GM18873 (cell line): ENCODE data around the gene KATNA1.
"Not testable (repeated sequence)": the region's sequence is repeated elsewhere in the genome, so short reads cannot be mapped to it uniquely, and the experiment has no call there.

Experiments used
- ATAC-seq: cut with Tn5 transposase; IDR thresholded peaks from one replicate; pipeline ENCODE4 v1.9.1; 2021; ENCODE audit warnings: mild to moderate bottlenecking, moderate library complexity, moderate number of reproducible peaks; ENCODE audit not compliant: unreplicated experiment, low FRiP score

Gene KATNA1

GRCh38 chr6:149648148-149649145 lies at the start of gene KATNA1:
KATNA1 (minus strand) TSS chr6:149648714; CDS start chr6:149638547, 10,167 bp downstream.
- ATAC-seq, result peak; percentile 85

DNA sequence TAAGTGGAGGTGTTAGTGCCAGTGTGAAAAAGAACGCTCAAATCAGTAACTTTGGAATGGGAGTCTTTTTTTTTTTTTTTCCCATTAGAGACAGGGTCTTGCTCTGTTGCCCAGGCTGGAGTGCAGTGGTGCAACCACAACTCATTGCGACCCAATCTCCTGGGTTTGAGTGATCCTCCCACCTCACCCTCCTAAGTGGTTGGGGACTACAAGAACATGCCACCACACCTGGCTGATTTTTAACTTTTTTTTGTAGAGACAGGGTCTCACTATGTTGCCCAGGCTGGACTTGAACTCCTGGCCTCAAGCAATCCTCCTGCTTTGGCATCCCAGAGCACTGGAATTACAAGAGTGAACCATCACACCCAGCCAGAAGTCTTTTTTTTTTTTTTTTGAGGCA lies 49.7 kb upstream of the KATNA1 start:
- ATAC-seq, result no peak

GRCh38 chr6:149696901-149697300 lies 48.4 kb upstream of the KATNA1 start:
- ATAC-seq, result no peak

- no peak for ATAC-seq
Observed at GRCh38 chr6:149694921-149695320, 46.4 kb upstream of the KATNA1 start.

GRCh38 chr6:149691201-149691600 lies 42.7 kb upstream of the KATNA1 start:
- no peak for ATAC-seq

GRCh38 chr6:149686230-149686629 lies 37.7 kb upstream of the KATNA1 start:
- no peak for ATAC-seq

GRCh38 chr6:149683256-149683859 lies 34.8 kb upstream of the KATNA1 start:
- ATAC-seq, result no peak

DNA sequence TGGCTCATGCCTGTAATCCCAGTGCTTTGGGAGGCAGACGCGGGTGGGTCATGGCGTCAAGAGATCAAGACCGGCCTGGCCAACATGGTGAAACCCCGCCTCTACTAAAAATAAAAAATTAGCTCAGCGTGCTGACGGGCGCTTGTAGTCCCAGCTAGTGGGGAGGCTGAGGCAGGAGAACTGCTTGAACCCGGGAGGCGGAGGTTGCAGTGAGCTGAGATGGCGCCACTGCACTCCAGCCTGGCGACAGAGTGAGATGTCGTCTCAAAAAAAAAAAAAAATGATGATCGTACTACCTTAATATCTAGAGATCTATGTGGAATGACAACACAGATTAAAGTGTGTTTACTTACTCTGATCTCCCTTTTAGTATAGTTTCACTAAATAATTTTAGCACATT lies 33.3 kb upstream of the KATNA1 start:
- not testable (repeated sequence) for ATAC-seq

DNA sequence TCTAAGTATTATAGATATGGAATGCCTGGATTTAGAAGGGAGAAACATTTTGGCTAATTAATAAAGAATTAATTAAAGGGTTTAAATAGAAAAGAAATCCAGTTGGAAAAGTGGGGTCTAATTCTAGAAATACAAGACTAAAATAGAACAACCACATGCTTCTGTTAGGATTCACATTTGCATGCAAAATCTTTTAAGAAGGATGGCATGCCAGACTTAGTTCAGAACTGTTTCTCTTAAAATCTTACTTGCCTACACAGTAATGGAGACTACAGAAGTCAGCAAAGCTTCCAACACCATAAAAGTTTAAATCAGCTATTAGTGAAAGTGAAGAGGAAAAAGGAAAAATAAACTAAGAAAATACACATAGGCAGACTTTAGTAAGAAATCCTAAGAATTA lies 32.7 kb upstream of the KATNA1 start:
- no peak for ATAC-seq

GRCh38 chr6:149680503-149680902 lies 32.0 kb upstream of the KATNA1 start:
- no peak for ATAC-seq

- ATAC-seq, result not testable (repeated sequence)
Observed at GRCh38 chr6:149672265-149672664, 23.8 kb upstream of the KATNA1 start.

- no peak for ATAC-seq
Observed at GRCh38 chr6:149660028-149660427, 11.5 kb upstream of the KATNA1 start.

DNA sequence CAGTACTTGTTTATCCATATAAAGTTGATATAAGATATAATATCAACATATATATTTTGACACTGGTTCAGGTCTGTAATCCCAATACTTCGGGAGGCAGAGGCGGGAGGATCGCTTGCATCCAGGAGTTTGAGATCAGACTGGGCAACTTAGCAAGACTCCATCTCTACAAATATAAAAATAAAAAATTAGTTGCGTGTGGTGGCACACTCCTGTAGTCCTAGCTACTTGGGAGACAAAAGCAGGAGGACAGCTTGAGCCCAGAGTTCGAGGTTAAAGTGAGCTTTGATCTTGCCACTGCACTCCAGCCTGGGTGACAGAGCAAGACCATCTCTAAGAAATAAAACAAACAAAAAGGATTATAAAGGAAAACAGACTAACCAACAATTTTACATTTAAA lies 8.9 kb upstream of the KATNA1 start:
- ATAC-seq, result no peak

GRCh38 chr6:149651056-149651455 lies 2.5 kb upstream of the KATNA1 start:
- no peak for ATAC-seq

DNA sequence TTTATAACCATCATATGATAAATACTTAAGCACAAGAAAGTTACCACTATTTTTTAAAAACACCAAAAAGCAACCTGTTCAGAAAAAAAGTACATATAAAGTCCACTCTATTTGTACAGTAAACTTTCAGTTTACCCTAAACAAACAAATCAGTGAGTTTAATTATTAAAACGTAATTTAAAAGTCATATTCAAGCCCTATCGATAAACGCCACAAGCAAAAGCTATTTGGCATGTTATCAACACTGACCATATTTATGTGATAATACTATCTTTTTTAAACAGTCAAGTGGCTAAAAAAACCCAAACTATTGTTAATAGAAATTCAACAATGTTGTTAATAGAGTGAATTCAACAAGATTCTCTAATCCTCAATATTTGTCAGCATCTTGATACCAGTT lies 1.9 kb downstream of the KATNA1 start:
- ATAC-seq, result no peak

DNA sequence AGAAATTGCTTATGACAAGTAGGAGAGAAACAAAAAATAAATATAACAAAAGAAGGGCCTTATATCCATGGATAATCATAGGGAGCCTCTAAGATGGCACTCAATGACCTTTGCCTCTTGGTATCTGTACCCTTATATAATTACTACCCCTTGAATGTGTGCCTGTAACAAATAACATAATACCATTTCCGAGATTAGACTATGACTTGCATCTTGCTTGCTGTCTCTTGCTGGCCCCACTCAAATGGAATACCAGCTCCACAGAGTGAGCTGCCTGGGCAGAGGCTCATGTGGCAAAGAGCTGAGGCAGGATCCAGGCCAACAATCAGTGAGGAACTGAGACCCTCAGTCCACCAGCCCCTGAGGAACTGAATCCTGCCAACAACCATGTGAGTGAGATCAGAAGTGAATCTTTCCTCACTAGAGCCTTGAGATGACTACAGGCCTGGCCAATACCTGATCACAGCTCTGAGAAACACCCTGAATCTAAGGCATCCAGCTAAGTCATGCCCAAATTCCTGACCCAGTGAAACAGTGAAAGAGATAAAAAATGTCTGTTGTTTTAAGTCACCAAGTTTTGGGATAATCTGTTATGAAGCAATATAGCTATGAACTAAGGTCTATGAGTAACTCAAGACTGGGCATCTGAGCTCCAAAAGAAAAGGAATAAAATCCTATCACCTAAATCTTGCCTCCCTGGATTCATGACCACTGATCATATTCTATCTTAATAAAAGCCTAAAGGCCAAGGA lies 5.5 kb downstream of the KATNA1 start:
- ATAC-seq, result no peak

GRCh38 chr6:149636124-149636523 lies 12.4 kb downstream of the KATNA1 start:
- no peak for ATAC-seq

- ATAC-seq, result no peak
Observed at GRCh38 chr6:149634315-149634714, 14.2 kb downstream of the KATNA1 start.

- no peak for ATAC-seq
Observed at GRCh38 chr6:149628875-149629510, 19.5 kb downstream of the KATNA1 start.

DNA sequence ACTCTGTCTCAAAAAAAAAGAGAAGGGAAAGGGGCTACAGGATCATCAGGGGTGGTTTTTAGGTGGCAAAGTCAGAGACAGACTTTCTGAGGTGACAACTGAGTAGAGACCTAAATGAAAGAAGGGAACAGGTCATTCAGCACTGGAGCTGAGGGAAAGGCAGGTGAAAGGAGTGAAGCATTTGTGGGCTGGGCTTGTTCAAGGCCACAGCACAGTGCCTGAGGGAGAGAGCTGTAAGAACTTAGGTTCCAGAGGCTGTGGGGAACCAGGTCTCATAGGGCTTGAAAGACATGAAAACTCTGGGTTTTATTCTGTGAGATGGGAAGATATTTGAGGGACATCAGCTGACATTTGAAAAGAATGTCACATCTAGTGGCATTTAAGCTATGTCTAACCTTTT lies 20.8 kb downstream of the KATNA1 start:
- no peak for ATAC-seq

GRCh38 chr6:149615805-149616204 lies 32.7 kb downstream of the KATNA1 start:
- ATAC-seq, result no peak
